GM18499 (cell line): ENCODE data around the gene ZDHHC14.
"Not testable (repeated sequence)": the region's sequence is repeated elsewhere in the genome, so short reads cannot be mapped to it uniquely, and the experiment has no call there.

ENCODE experiments used
- ATAC-seq: cut with Tn5 transposase; IDR thresholded peaks from one replicate; pipeline ENCODE4 v1.9.1; 2021; ENCODE audit warnings: moderate number of reproducible peaks; ENCODE audit not compliant: insufficient read depth, unreplicated experiment

ZDHHC14 gene

DNA sequence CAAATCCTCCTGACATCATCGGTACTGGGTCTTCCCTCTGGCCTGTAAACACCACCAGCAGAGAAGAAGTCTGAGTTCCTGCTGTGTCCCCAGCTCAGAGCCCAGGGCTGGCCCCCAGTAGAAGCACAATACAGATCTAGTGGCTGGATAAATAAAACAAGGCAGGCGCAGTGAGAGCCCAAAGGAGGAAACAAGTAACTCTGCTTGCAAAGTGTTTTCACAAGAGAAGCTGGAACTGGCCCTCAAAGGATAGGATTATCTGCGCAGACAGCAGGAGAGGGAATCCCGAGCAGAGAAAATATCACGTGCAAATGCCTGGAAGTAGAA, 205.1 kb downstream of the ZDHHC14 start:
- ATAC-seq, result no peak

DNA sequence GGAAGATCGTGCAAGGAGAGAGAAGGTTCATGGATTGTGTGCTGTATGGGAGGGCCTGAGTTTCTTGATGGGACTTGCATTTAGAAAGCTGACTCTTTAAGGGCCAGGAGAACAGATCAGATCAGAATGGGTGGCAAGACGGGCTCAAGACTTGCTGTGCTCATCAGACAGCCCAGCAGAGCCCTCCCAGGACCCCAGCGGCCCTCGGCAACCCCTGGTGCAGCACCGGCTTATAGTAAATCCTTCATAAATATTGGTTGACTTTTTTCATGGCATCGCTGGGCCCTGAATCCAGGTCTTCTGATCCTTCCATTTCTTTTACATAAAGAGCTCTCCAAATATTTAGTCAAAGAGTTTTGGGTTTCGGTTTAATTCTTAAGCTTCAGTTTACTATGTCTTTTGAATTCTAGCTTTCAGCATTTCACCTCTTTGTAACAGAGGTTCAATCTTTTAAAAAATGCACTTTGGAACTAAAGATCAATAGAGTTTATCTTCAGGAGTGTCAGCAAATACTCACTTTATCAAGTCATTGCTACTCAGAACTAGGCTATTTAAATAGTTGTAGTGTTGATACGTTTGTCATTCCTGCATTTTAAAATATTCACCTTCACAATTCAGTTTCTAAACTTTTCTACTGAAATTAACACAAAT, 205.6 kb downstream of the ZDHHC14 start:
- ATAC-seq, result no peak

DNA sequence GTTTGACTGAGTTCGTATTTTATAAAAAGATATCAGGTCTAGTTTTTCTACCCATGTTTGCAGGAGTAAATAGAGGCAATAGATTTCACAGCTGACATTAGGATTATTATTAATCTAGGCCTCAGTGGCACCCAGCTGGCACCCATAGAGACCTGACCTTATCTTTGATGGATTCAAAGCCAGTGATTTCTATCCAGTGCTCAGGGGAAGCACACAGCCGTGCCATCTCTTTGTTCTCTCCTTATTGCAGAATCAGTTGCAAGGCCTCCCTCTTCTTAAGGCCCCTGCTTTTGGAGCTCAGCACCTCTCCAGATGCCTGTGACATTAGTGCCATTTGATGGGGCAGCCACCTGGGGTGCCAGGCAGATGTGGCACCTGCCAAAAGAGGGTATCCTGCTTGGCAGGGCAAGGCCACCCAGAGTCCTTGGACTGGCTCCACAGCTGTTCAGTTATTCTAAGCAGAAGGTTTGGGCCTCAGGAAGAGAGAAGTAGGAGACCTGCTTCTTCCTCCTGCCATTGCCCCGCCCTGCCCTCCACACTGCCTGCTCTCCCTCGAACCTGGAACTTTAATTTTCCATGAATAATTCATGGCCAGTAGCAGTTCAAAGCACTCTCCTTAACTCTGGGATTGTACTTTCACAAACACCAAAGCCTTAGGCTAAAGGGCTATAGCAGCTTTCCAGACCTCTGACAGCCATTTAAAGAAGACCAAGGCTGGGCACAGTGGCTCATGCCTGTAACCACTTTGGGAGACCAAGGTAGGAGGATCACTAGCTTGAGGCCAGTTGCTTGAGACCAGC, 206.3 kb downstream of the ZDHHC14 start:
- no peak for ATAC-seq

DNA sequence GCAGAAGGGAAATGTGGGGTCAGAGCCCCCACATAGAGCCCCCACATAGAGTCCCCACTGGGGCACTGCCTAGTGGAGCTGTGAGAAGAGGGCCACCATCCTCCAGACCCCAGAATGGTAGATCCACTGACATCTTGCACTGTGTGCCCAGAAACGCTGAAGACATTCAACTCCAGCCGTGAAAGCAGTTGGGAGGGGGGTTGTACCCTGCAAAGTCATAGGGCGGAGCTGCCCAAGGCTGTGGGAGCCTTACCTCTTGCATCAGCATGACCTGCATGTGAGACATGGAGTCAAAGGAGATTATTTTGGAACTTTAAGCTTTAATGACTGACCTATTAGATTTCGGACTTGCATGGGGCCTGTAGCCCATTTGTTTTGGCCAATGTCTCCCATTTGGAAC, 209.7 kb downstream of the ZDHHC14 start:
- not testable (repeated sequence) for ATAC-seq

DNA sequence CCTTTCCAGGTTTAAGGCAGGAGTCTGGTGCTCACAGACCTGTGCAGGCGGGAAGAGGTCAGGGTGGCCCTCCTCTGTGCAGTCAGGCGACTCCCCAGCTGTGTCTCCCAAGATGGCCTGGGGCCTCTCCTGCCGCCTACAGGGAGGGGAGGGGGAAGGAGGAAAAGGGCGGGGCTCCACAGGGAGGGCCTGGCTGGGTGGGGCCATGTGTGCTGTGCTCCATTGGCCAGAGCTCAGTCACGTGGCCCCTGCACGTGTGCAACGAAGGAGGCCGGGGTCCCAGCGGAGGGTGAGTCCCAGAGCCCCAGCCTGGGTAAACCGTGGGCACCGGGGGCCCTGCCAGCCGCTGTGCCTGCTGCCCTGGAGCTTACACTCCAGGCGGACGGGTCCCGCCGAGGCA, 211.6 kb downstream of the ZDHHC14 start:
- ATAC-seq, result no peak

DNA sequence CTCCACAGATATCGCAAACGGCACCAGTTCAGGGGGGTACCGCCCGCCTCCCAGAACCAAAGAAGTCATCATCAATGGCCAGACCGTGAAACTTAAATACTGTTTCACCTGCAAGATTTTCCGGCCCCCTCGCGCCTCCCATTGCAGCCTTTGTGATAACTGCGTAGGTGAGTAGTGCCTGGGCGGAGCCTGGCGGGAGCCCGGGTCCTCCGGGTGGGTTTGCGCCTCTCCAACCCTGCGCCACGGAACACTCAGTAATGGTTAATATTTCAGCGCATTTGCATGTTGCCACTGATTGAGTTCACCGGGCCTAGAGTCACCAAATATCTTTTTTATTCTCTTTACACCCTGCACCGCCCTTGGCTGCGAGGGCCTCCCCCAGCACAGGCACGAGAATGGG, 212.0 kb downstream of the ZDHHC14 start:
- no peak for ATAC-seq

DNA sequence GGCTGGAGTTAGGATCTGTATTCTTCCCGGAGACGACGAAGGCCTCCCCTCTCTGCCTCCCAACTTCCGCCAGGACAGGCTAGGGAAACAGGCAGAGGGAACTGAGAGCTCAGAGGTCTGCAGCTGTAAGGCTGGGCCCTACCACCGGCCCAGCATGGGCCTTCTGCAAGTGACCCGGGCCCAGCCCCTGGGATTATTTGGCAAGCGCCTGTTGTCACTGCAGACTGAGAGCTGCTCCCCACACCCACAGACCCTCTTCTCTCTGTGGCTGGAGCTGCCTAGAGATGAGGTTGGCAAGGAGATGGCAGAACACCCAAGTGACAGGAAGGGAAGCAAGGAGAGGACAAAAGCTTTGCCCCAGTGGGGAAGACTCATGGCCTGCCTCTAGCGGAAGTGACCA, 212.6 kb downstream of the ZDHHC14 start:
- ATAC-seq, result no peak

DNA sequence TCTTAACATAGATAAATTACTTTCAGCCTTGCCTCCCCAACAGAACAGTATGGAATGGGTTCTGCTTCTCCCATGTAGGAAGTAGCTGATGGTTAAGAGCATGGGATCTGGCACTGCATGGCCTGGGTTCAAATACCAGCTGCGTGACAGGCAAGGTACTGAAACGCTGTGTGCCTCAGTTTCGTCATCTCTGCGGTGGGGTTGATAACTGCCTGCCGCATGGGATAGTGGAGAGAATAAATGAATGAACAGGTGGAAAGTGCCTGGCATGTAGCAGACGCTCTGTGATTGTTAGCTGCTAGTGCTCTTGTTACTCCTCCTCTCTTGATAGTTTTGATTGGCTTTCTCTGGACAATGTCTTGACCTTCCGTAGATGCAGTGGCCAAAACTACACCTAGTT, 213.3 kb downstream of the ZDHHC14 start:
- ATAC-seq, result no peak

DNA sequence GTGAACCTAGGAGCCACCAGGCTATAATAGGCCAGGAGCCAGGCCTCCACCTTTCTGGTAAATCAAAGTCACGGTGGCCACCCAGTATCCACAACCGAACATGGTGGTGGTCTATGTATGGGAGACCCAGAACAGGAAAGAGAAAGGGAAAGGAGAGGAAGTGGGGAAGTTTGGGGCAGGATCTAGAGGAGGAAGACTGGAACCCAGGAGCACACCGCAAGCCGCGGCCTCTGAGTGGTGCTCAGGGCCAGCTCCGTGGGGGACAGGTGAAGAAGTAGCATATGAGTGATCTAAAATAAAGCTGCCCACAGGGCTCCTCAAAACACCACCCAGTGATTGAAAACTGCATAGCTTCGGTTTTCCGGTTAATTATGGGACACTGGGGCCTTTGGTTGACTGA, 214.8 kb downstream of the ZDHHC14 start:
- ATAC-seq, result no peak

DNA sequence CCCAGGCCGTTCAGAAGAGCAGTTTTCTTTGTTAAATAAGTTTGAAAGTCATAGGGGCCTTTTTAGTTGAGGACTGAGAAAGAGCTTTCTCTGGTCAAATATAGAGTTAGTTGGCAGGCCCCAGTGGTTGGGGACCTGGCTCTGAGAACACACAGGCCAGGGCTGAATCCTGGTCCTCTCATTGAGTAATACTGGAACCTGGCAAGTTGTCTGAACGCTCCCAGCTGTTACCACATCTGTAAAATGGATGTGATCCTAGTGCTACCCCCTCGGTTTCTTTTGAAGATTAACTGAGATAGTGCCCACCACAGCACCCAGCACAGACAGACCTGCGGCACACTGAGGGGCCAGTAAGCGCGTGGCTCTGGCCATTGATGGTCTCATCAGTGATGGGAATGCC, 215.5 kb downstream of the ZDHHC14 start:
- ATAC-seq, result no peak

DNA sequence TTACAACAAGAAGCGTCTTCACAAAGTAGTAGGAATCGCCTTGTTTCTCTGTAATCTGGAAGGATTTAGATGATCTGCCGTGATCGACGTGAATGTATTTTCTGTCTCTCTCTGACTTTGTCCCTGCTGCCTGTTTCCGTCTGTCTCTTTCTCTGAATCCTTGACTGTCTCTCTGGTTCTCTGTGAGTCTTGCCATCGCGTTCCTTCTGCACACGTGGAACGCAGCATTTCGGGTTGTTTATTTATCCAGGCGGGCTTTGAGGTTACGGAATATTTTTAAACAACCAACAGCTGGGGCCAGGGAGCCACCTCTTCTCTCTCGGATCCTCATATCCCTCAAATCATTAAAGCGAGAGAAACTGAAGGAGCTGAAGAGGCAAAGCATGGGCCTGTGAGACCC, 215.9 kb downstream of the ZDHHC14 start:
- ATAC-seq, result no peak

DNA sequence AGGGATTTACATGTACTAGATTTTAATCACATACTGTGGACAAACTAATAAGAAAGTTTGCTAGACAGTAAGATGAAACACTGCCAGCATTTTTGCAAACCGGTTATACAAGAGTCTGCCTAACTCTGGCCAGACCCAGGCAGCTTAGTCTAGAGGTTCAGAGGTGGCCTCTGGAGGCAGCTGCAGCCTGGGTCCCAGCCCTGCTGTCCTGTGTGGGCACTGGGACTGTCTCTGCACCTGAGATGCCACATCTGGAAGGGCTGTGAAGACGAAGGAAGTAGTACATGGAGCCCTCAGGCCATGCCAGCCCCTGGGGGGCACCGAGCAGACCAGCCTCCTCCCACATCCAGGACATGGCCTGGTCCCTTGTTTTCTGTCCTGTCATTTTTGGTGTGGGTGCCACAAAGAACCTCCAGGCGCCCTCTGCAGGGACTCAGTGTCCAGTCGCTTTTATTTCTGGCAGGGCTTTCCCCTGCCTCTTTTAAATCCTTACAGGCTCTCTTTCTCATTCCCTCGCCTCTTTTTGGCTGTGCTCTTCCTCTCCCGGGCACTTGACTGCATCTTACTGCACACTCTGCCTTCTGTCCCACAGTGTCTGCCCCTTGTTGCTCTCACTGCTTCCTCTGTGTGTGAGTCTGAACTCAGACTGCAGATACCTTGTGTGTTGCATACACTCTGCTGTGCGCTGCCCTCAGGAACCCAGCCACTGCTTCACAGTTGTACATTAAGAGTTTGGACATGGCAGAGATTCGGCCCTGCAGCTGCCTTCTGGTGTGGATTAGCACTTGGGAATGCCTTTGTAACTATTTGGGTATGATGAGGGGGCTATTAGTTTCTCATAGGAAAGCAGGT, 216.7 kb downstream of the ZDHHC14 start:
- ATAC-seq, result no peak

DNA sequence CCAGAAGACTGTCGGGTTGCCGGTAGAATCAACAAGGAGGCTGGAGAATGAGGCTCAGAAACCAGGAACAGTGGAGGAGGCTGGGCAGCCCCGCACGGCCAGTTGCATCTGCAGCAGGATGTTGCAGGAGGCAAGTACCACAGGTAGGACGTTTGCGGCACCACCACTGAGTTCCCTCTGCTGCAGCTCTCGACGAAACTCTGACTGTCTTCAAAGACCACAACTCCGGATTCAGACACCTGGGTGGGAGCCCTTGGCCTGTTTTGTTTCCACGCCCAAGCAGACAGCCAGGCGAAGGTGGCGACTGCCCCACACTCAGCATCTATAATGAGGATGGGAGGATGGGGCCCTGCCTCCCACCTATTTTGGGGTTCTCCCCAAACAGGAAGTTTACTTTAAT, 218.2 kb downstream of the ZDHHC14 start:
- ATAC-seq, result no peak

DNA sequence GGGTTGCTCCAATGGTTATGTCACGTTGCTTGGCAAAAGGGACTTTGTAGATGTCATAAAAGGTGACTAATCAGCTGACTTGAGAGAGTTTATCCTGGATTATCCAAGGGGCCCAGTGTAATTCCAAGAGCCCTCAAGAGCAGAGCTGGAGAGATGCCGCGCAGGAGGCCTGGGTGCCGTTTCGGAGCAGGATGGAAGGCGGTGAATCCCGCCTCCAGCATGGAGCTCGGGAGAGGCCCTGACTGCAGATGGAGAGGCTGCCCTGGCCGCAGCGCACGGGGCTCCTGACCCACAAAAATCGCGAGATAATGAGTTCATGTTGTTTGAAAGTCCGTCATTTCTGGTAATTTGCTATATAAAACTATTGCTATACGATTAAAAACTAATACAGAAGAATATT, 219.8 kb downstream of the ZDHHC14 start:
- ATAC-seq, result no peak

DNA sequence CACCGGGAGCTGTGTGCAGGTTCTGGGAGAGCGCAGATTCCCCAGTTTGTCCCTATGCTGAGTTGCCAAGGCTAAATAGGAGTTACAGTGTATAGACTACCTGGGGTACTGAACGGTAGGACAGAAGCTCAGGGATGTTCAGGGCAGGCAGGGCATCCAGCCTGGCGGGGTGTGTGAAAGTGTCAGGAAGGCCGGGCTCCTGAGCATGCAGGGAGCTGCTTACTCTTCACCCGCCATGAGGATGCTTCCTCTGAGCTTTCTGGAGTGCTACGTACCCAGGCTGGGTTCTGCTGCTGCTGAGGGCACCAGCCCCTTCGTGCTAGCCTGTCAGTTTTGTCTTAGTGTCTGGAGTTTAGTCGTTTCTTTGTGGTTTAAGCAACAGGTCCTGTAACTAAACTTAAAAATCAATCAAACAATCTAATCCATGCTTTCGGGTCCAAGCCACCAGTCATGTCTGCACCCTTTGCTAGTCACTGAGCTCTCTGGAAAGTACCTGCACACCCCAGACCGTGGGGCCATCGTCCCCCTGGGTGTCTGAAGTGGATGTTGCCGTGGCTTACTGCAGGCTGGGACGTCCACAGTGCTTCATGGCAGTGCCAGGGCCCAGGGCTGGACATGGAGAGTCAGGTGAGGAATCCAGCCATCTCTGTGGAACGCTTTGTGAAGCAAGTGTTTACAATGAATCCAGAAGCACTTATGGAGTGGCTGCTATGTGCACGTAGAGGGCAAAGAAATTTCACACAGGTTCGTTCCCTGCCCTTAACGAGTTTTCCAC, 221.7 kb downstream of the ZDHHC14 start:
- no peak for ATAC-seq

DNA sequence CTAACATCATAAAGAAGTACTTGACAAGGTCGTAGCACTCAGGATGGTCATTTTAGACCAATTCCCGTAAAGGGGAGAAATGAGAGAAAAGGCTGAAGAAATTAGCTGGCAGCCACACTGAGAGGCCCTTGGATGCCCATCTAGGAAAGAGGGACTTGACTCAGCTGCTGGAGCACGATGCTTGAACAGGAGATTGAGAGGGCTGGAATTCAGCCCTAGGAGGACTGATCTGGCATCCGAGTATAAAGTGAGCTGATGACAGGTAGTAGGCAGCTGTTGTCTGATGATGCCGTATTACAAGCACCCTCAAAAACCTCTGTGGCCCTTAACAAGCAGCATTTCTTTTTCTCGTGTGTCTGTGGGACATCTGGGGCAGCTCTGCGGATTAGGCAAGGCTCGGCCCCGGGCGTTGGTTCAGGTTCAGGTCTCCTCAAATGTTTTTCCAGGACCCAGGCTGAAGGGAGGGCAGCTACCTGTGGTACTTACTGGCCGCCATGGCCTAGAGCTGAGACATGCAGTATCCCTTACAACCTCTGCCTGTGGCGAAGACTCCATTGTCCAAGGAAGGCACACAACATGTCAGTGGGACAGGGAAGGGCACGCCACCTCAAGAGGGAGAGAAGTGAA, 222.4 kb downstream of the ZDHHC14 start:
- no peak for ATAC-seq

DNA sequence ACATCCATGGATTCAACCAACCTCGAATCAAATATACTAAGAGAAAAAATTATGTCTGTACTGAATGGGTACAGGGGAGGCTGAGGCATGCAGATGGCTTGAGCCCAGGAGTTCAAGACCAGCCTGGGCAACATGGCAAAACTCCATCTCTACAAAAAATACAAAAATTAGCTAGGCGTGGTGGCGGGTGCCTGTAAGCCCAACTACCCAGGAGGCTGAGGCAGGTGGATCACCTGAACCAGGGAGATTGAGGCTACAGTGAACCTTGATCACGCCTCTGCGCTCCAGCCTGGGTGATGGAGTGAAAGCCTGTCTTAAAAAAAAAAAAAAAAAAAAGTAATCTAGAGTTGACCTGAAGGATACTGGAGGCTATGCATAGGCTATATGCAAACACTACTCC, 223.0 kb downstream of the ZDHHC14 start:
- no peak for ATAC-seq

DNA sequence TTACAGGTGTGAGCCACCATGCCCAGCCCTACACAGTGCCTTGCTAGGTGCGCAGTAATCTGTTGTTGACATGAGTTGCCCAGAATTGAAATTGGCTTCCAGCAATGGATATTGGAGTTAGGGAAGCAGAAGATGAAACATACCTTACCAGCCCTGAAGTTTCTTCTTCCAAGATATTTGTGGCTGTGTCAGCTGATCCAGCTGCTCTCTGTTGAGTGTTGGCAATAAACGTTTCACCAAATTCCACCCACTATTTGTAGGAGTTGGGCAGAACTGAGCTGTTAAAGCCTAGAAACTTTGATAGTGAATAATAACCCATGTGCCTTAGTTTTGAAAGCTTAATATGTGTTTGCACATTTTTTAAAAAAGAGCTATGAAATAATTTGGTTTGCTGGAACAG, 223.8 kb downstream of the ZDHHC14 start:
- ATAC-seq, result no peak

DNA sequence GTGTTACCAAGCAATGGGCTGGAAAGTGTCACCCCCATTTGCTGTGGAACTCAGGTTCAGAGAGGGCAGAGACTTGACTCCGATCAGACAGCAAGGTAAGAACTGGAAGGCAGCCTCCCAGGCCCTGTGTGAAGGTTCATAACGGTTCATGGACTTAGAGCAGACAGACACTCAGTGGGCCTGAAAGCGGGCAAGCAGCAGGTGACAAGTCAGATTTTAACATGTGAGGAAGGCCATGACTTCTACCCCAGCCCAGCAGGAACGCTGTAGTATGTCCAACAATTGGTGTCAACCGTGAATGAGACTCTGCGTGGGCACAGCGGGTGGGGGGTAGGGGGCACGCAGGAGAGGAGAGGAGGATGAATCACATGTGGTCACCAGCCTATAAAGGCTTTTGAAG, 224.5 kb downstream of the ZDHHC14 start:
- no peak for ATAC-seq

DNA sequence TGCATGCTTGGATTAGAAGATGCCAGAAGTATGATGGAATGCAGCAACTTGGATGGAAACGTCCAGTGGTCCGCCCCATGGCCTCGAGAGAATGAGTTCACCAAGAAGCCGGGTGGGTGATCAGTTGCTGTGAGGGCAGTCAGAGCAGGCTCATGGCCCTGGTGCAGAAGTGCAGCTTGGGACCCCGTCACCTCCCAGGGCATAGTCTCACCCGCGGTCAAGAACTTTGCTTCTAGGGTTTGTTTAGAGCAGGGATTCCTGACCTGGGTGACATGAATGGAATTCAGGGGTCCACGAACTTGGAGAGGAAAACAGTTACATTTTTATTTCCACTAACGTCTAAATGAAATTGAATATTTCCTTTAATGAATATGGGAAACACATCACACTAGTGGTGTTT, 225.5 kb downstream of the ZDHHC14 start:
- ATAC-seq, result no peak
